ENCODE results near the gene STARD9. TPM values are rescaled to one million over a fixed set of nuclear protein-coding genes. Genes with fewer than 3 reads are reported as not detected.
"Not testable (repeated sequence)": the region's sequence is repeated elsewhere in the genome, so short reads cannot be mapped to it uniquely, and the experiment has no call there.

STARD9 gene
- total RNA-seq, 1 donor from 2014 or later, result 7.2 TPM

DNA sequence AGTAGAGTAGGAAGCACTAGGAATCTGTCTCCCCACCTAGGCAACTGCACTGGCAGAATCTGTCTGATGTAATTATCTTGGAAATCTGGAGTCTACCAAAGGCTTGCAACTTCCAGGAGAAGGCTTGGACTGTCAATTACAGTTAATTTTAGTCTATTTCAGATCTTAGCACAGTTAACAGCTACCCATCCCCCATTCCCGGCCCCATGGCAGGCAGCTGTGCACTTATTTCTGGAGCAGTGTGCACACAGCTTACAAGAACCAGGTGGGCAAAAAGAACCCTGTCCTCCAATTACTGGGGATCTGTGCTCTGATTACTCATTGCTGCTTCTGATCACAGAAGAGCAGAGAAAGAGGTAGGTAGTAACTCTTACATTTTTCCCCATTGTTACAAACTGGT, 173.9 kb downstream of the STARD9 start:
- no peaks in the 10 kb centered on the region for H3K9me3 Mint-ChIP-seq (ENCODE audit: unreplicated experiment)
- H3K36me3 Mint-ChIP-seq (ENCODE audit: low read depth, unreplicated experiment), result peaks cover 17% of the 10 kb centered on the region
- H3K4me1 Mint-ChIP-seq (ENCODE audit: unreplicated experiment), result no peaks in the 10 kb centered on the region
- no peak for DNase-seq (ENCODE audit: low spot score)
- TF ChIP-seq, protein P1, sequence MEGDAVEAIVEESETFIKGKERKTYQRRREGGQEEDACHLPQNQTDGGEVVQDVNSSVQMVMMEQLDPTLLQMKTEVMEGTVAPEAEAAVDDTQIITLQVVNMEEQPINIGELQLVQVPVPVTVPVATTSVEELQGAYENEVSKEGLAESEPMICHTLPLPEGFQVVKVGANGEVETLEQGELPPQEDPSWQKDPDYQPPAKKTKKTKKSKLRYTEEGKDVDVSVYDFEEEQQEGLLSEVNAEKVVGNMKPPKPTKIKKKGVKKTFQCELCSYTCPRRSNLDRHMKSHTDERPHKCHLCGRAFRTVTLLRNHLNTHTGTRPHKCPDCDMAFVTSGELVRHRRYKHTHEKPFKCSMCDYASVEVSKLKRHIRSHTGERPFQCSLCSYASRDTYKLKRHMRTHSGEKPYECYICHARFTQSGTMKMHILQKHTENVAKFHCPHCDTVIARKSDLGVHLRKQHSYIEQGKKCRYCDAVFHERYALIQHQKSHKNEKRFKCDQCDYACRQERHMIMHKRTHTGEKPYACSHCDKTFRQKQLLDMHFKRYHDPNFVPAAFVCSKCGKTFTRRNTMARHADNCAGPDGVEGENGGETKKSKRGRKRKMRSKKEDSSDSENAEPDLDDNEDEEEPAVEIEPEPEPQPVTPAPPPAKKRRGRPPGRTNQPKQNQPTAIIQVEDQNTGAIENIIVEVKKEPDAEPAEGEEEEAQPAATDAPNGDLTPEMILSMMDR (IDR thresholded peaks at IDR 0.05; ENCODE audit: unreplicated experiment), result no peak
- H3K27ac Mint-ChIP-seq (ENCODE audit: unreplicated experiment), result no peak overlapping the region
- no peak overlapping the region for H3K4me3 Mint-ChIP-seq (ENCODE audit: unreplicated experiment)
- H3K27me3 Mint-ChIP-seq (ENCODE audit: unreplicated experiment), result no peaks in the 10 kb centered on the region

DNA sequence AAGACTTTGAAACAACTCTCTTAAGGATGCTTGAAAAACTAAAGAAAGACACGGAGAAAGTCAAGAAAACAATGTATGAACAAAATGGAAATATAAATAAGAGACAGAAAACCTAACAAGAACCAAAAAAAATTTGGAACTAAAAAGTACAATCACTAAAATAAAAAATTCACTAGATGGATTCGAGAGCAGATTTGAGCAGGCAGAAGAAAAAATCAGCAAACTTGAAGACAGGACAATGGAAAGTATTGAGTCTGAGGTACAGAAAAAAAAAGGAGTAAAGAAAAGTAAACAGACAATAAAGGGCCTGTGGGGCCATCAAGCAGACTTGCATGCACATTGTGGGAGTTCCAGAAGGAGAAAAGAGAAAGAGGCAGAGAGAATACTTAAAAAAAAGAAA, 174.9 kb downstream of the STARD9 start:
- H3K27ac Mint-ChIP-seq (ENCODE audit: unreplicated experiment), result no peak overlapping the region

DNA sequence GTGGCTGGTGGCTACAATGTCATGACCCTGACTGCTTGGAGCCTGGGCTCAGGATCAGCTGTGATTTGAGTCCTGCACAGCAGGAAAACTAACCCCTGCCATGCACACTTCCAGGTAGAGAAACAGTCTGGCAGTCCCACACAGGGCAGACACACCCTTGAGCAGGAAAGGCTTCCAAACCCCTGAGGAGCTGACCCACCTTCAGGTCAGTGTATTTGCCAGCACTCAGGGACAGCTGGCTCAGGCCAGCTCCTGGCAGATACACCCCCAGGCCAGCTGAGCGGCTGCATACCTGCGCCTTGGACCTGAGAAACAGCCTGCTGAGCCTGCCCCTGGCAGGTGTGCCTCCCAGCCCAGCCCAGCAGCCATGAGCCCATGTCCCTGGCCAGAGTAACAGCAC, 183.7 kb downstream of the STARD9 start:
- TF ChIP-seq, protein P1 (IDR thresholded peaks at IDR 0.05; ENCODE audit: unreplicated experiment), result no peak
- Mint-ChIP-seq H3K27ac (ENCODE audit: unreplicated experiment) (no peak overlapping the region), H3K36me3 (ENCODE audit: low read depth, unreplicated experiment) (peaks cover 11% of the 10 kb centered on the region), H3K4me3 (ENCODE audit: unreplicated experiment) (no peak overlapping the region), H3K27me3 (ENCODE audit: unreplicated experiment) (peaks cover 2% of the 10 kb centered on the region), H3K9me3 (ENCODE audit: unreplicated experiment) (no peaks in the 10 kb centered on the region), H3K4me1 (ENCODE audit: unreplicated experiment) (no peaks in the 10 kb centered on the region)
- DNase-seq (ENCODE audit: low spot score), result no peak

More for the DNA sequence above, 174.9 kb downstream of the STARD9 start:
- peaks cover 17% of the 10 kb centered on the region for H3K36me3 Mint-ChIP-seq (ENCODE audit: low read depth, unreplicated experiment)
- H3K4me1 Mint-ChIP-seq (ENCODE audit: unreplicated experiment), result no peaks in the 10 kb centered on the region
- no peak overlapping the region for H3K4me3 Mint-ChIP-seq (ENCODE audit: unreplicated experiment)
- TF ChIP-seq, protein P1 (IDR thresholded peaks at IDR 0.05; ENCODE audit: unreplicated experiment), result no peak
- no peak for DNase-seq (ENCODE audit: low spot score)
- H3K9me3 Mint-ChIP-seq (ENCODE audit: unreplicated experiment), result no peaks in the 10 kb centered on the region
- no peaks in the 10 kb centered on the region for H3K27me3 Mint-ChIP-seq (ENCODE audit: unreplicated experiment)

DNA sequence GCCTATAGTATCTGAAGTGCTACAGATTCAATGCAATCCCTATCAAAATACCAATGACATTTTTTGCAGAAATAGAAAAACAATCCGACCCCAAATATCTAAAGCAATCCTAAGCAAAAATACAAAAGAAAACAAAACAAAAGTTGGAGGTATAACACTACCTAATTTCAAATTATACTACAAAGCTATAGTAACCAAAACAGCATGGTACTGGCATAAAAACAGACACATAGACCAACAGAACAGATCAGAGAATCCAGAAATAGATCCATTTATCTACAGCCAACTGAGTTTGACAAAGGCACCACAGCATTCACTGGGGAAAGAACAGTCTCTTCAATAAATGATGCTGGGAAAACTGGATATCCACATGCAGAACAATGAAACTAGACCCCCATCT, 185.4 kb downstream of the STARD9 start:
- H3K4me3 Mint-ChIP-seq (ENCODE audit: unreplicated experiment), result no peak overlapping the region
- no peak overlapping the region for H3K27ac Mint-ChIP-seq (ENCODE audit: unreplicated experiment)
- H3K36me3 Mint-ChIP-seq (ENCODE audit: low read depth, unreplicated experiment), result peaks cover 14% of the 10 kb centered on the region
- no peak for DNase-seq (ENCODE audit: low spot score)
- peaks cover 2% of the 10 kb centered on the region for H3K27me3 Mint-ChIP-seq (ENCODE audit: unreplicated experiment)
- H3K9me3 Mint-ChIP-seq (ENCODE audit: unreplicated experiment), result no peaks in the 10 kb centered on the region
- TF ChIP-seq, protein P1 (IDR thresholded peaks at IDR 0.05; ENCODE audit: unreplicated experiment), result no peak
- H3K4me1 Mint-ChIP-seq (ENCODE audit: unreplicated experiment), result no peaks in the 10 kb centered on the region

GRCh38 chr15:42761813-42762212, 186.4 kb downstream of the STARD9 start:
- not testable (repeated sequence) for H3K27ac Mint-ChIP-seq (ENCODE audit: unreplicated experiment); H3K9me3 Mint-ChIP-seq (ENCODE audit: unreplicated experiment); H3K4me1 Mint-ChIP-seq (ENCODE audit: unreplicated experiment); DNase-seq (ENCODE audit: low spot score); H3K27me3 Mint-ChIP-seq (ENCODE audit: unreplicated experiment)
- Mint-ChIP-seq H3K36me3 (ENCODE audit: low read depth, unreplicated experiment) (peaks cover 14% of the 10 kb centered on the region), H3K4me3 (ENCODE audit: unreplicated experiment) (peak overlapping the region; percentile 60)

DNA sequence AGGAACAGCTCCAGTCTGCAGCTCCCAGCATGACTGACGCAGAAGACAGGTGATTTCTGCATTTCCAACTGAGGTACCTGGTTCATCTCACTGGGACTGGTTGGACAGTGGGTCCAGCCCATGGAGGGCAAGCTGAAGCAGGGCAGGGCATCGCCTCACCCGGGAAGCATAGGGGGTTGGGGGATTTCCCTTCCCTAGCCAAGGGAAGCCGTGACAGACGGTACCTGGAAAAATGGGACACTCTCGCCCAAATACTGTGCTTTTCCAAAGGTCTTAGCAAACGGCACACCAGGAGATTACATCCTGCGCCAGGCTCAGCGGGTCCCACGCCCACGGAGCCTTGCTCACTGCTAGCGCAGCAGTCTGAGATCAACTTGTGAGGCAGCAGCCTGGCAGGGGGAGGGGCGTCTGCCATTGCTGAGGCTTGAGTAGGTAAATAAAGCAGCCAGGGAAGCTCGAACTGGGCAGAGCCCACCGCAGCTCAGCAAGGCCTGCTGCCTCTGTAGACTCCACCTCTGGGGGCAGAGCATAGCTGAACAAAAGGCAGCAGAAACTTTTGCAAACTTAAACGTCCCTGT, 188.8 kb downstream of the STARD9 start:
- DNase-seq (ENCODE audit: low spot score); H3K4me1 Mint-ChIP-seq (ENCODE audit: unreplicated experiment); H3K27ac Mint-ChIP-seq (ENCODE audit: unreplicated experiment); H3K4me3 Mint-ChIP-seq (ENCODE audit: unreplicated experiment); H3K9me3 Mint-ChIP-seq (ENCODE audit: unreplicated experiment); H3K27me3 Mint-ChIP-seq (ENCODE audit: unreplicated experiment): not testable (repeated sequence)
- peaks cover 14% of the 10 kb centered on the region for H3K36me3 Mint-ChIP-seq (ENCODE audit: low read depth, unreplicated experiment)

DNA sequence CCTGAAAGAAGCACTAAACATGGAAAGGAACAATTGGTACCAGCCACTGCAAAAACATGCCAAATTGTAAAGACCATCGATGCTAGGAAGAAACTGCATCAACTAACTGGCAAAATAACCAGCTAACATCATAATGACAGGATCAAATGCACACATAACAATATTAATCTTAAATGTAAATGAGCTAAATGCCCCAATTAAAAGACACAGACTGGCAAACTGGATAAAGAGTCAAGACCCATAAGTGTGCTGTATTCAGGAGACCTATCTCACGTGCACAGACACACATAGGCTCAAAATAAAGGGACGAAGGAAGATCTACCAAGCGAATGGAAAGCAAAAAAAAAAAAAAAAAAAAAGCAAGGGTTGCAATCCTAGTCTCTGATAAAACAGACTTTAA, 190.7 kb downstream of the STARD9 start:
- peaks cover 18% of the 10 kb centered on the region for H3K36me3 Mint-ChIP-seq (ENCODE audit: low read depth, unreplicated experiment)
- not testable (repeated sequence) for H3K9me3 Mint-ChIP-seq (ENCODE audit: unreplicated experiment); H3K27ac Mint-ChIP-seq (ENCODE audit: unreplicated experiment); H3K4me1 Mint-ChIP-seq (ENCODE audit: unreplicated experiment); H3K27me3 Mint-ChIP-seq (ENCODE audit: unreplicated experiment); H3K4me3 Mint-ChIP-seq (ENCODE audit: unreplicated experiment); DNase-seq (ENCODE audit: low spot score)
